ENCODE measurements around the gene TPPP2.

Gene TPPP2

DNA sequence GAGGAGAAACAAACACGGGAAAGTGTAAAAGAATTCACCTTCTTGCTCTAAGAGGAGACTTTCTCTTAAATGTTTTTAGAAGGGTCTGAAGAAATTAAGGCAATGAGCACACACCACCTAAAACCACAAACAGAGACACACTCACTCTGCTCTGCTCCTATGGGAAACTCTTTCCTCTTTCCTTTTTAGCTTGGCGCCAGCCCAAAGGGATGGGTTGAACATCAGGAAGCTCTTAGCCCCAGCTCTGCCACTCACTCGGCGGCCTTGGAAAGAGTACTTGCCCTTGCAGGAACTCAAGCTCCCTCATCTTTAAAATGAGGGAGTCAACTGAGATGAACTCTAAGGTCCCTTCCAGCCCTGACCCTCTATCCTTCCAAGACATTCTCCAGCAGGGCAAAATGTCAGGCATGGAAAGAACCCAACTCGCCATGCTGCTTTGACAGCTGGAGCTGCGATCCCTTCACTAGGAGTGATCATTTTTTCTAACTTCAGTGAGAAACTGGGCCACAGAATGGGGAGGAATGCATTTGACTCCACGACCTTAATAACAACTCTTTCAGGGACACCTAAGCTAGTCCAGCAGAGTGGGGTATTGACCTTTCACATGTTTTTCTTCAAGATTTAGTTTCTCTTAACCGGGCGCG lies 26.6 kb downstream of the TPPP2 start:
- in situ Hi-C loops (cut with HindIII; ENCODE audit: low sequenced_read_pairs): no loop called here

DNA sequence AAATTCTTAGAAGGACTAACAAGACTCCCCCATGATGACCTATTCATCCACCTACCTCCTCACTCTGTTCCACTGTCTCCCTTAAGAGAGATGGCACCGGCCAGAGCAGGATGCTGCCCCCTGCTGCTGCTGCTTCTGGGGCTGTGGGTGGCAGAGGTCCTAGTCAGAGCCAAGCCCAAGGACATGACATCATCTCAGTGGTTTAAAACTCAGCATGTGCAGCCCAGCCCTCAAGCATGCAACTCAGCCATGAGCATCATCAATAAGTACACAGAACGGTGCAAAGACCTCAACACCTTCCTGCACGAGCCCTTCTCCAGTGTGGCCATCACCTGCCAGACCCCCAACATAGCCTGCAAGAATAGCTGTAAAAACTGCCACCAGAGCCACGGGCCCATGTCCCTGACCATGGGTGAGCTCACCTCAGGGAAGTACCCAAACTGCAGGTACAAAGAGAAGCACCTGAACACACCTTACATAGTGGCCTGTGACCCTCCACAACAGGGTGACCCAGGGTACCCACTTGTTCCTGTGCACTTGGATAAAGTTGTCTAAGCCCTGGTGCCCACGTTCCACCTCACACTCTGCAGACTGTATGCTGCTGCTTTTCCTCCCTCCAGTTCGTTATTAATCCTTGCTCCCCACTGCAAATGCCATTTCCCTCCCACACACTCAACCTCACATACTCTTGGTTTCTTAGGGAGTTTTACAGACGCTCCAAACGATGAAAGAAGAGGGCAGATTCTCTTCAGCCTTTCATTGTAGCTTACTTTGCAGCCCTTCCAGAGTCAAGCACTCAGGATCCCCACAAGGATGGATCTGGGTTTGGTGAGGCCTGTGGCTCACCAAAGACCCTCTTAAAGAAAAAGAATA lies 28.0 kb downstream of the TPPP2 start, which contains the start of gene RNASE8:
RNASE8 (plus strand) TSS at position 20 of the 873 bp plus-strand sequence; CDS start at position 91, 71 bp downstream.
- in situ Hi-C loops (cut with HindIII; ENCODE audit: low sequenced_read_pairs): no loop called here

DNA sequence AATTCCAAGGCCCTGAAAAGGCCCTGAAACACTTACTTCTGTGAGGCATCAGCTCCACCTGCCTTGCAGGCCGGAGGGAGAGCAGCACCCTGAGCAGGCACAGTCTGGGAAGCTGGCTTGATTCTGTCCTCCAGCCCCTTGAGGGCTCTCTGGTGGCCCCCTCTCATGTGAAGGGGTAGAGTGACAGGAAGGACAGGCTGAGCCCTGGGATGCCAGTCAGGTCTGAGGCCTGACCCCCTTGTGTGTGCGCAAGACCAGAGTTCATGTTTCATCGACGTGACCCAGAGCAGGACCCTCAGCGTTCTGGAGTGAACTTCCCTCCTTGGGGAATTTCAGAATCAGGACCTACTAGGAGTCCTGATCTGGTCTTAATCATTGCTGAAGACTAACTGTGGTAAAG lies 28.9 kb downstream of the TPPP2 start:
- in situ Hi-C loops (cut with HindIII; ENCODE audit: low sequenced_read_pairs): no loop called here

DNA sequence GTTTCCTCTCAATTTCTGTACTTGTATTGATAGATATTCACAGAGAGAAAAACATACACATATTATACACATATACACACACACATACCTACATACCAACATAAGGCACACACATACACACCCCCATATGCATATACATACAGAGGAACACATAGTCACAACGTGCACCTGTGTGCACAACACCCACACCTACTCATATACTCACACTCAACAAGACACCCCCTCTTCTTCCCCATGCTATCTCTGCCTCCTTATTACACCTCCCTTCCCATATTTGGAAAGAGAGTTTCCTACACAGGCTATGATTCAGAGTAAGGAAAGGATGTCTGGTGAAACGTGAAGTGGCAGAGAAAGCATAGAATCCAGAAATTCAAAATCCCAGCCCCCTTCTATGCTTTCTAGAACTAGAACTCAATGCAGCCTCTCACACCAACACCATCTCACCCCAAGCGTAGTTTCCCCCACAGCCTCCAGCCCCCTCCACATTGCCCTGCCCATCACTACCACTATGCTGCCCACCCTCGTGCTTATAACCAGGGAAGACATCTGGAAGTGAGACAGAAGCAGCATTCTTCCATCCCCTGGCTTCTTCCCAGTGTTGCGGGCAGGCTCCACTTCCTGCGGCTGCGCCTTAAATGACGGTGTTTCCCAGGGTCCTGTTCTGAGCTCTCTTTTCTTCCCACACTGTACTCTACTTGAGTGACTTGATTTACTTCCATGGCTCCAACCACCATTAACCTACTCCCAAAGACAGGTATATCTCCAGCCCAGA lies 30.0 kb downstream of the TPPP2 start:
- in situ Hi-C loops (cut with HindIII; ENCODE audit: low sequenced_read_pairs): no loop called here

DNA sequence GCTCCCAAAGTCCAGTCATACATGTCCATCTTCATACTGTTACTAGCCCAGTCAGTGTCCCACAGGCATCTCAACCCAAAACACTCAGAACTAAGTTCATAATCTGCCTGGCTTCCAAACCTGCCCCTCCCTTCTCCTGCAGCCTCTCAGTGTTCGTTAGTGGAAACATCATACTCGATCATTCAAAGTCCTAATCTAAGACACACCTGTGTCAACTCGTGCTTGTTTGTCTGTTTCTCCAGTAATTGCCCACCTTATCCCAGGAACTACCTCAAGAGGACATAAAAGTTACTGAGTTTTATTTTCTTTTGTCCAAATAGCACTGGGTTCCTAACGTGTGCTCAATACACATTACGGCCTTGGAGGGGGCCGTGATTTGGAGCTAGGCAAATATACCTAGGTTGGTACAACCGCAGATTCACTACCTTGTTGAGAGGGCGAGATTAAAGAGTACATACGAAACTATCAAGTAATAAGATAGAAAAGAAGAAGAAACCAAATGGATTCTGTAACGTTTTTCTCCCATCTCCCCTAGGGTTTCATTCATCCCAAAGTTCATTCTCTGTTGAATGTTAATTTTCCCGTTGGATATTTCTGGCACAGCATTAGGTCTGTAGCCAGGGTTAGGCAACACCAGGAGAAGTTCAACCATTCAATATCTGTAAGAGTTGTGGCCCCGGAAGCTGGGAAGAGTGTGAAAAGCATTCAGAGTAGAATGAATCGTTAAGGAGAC lies 30.8 kb downstream of the TPPP2 start:
- in situ Hi-C loops (cut with HindIII; ENCODE audit: low sequenced_read_pairs): no loop called here

DNA sequence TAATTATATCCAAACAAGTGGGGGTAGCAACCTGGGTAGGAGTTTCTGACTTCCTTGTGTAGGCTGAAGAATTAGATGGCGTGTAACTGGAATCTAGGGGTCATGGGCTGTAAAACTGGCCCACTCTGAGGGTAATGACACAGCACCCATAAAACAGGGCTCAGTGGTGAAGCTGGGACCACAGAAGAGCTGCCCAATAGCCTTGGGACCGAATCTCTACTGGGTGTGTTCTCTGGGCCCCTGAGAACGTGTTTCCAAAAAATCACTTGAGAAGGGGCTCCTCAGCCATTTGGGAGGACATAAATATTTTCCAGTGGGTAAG lies 31.3 kb downstream of the TPPP2 start:
- in situ Hi-C loops (cut with HindIII; ENCODE audit: low sequenced_read_pairs): no loop called here

- in situ Hi-C loops (cut with HindIII; ENCODE audit: low sequenced_read_pairs): no loop called here
Observed at GRCh38 chr14:21063479-21063878, 33.5 kb downstream of the TPPP2 start.

DNA sequence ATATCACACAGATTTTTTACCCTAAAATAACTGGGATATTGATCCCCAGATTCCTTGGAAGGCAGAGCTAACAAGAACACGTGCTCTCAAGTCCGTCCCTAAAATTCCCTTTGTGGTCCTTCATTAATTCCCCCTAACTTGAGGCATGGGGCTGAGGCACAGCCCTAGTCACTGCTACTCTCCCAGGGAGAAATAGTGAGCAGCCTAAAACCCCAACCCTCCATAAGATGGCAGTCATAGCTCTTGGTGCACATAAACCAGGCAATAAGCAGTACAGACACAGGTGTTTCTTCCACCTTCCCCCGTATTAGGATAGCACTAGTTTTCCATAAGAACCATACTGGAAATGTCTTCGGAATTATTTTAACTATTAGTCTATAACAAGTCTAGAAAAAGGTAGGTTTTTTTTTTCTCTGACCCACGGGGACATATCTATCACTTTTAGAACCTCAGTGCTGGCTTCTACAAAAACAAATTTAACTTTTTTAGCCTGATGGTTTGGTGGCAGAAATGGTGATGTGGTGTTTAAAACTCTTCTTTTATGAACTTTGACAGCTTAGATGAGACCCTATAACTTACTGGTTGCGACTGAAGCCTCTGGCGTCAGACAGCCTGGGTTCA lies 37.0 kb downstream of the TPPP2 start:
- in situ Hi-C loops (cut with HindIII; ENCODE audit: low sequenced_read_pairs): no loop called here

- in situ Hi-C loops (cut with HindIII; ENCODE audit: low sequenced_read_pairs): no loop called here
Observed at GRCh38 chr14:21068521-21069387, 38.7 kb downstream of the TPPP2 start.

DNA sequence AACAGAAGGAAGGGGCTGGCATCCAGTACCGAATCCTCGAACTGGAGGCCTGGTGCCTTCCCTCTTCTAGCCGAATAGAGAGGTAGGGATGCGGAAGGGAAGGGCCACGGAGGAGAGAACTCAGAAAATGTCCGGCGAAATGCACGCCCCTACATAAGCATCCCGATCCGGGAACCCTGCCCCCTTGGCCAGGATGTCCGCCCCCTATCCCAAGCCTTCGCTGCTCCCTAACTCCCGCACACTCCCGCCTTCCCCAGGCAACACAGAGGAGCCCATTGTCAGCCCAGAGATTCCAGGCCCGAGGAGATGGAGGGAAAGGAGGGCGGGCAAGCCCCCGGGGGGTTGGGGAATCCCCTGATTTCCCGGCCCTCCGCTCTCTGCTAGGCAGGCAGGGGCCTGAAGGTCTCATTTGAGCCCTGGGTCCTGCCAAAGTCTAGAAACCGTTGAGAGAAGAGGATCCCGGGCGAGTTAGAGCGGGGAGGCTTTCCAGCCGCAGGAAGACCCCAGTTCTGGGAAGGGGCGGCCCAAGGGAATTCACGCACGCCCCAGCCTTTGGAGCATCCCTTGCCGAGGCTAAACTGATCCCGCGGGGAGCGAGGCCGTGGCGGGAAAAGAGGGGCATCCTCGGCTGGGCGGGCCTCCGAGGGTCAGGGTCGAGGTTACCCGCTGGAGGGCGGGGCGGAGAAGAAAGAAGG lies 39.5 kb downstream of the TPPP2 start:
- in situ Hi-C loops (cut with HindIII; ENCODE audit: low sequenced_read_pairs): no loop called here

DNA sequence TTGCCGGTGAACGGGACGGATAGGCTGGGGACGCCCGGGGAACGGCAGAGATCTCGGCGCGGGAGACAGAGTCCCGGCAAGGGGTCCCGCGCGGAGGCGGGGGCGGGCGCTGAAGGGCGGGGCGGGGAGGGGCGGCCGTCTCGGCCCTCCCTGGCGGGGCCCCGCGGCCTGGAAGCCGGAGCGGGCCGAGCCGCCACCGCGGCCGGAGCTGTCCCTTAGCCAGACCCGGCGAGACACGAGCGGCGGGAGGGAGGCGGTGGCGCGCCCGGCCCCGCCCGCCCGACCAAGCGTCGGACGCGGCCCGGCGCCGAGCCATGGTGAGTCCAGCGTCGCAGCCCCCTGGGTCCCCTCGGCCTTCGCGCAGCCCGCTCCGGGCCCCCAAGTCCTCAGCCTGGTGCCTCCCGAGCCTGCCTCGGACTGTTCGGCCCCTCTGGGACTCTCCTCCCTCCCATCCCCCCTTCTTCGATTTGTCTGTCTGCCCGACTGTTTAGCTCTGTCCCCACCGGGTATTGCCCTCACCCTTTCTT lies 40.1 kb downstream of the TPPP2 start, which contains the start of gene ARHGEF40:
ARHGEF40 (plus strand) TSS at position 222 of the 527 bp plus-strand sequence; CDS start at position 315, 93 bp downstream.
- in situ Hi-C loops (cut with HindIII; ENCODE audit: low sequenced_read_pairs): no loop called here

- in situ Hi-C loops (cut with HindIII; ENCODE audit: low sequenced_read_pairs): no loop called here
Observed at GRCh38 chr14:21070610-21071224, 40.7 kb downstream of the TPPP2 start.

- in situ Hi-C loops (cut with HindIII; ENCODE audit: low sequenced_read_pairs): no loop called here
Observed at GRCh38 chr14:21071225-21072030, 41.4 kb downstream of the TPPP2 start.

DNA sequence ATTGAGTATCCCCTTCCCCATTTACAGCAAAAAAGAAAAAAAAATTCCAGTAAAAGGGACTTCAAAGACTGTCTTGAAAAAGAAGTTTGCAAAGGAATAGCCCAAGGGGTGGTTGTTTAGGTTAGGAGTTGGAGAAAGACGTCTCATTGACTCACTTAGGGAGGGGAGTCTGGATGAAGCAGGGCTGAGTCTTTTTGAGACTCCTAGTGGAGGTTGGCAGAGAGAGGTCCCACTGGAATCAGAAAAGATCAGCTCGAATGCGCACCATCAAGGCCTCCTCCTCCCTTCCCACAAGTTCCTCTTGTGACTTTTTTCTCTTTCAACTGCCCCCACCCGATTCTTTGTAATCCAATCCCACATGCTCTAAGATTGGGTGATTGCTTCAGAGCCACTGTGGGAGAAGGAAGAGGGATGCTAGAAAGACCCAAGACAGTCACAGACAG lies 42.0 kb downstream of the TPPP2 start:
- in situ Hi-C loops (cut with HindIII; ENCODE audit: low sequenced_read_pairs): no loop called here

DNA sequence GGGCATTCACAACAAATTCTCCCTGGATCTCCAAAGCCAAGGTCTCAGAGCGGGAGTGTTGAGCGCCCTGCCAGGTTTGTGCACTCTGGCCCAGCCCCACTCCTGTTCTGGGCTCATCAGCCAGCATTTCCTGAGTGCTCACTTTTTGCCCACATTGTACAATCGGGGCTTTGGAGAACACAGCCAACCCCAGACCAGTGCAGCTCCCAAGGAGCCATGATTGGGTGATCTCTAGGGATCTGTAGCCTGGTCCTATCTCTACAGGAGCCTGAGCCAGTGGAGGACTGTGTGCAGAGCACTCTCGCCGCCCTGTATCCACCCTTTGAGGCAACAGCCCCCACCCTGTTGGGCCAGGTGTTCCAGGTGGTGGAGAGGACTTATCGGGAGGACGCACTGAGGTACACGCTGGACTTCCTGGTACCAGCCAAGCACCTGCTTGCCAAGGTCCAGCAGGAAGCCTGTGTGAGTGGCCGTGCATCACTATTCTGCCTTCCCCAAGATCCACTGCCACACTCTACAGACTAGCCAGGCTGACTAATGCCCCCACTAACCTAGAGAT lies 42.8 kb downstream of the TPPP2 start:
- in situ Hi-C loops (cut with HindIII; ENCODE audit: low sequenced_read_pairs): no loop called here

DNA sequence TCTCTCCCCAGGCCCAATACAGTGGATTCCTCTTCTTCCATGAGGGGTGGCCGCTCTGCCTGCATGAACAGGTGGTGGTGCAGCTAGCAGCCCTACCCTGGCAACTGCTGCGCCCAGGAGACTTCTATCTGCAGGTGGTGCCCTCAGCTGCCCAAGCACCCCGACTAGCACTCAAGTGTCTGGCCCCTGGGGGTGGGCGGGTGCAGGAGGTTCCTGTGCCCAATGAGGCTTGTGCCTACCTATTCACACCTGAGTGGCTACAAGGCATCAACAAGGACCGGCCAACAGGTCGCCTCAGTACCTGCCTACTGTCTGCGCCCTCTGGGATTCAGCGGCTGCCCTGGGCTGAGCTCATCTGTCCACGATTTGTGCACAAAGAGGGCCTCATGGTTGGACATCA lies 43.9 kb downstream of the TPPP2 start:
- in situ Hi-C loops (cut with HindIII; ENCODE audit: low sequenced_read_pairs): no loop called here
